Measurements from ENCODE around the gene FANCG.
A peak's percentile ranks its signal among the peaks of the same experiment; 100 is the strongest.

The FANCG gene

GRCh38 chr9:35108461-35108860 is 28.7 kb upstream of the FANCG start:
- no peak overlapping the region for H3K4me3 ChIP-seq

GRCh38 chr9:35107297-35108290 is 27.9 kb upstream of the FANCG start:
- no peak for DNase-seq (ENCODE audit: low spot score in 2 of 2)
- Histone ChIP-seq H3K27me3 (ENCODE audit: low read depth) (no peaks in the 10 kb centered on the region), H3K4me3 (no peak overlapping the region), H3K36me3 (replicated peaks) (no peaks in the 10 kb centered on the region; the same call in 1 of the 2 replicates), H3K9me3 (no peaks in the 10 kb centered on the region), H3K4me1 (peaks cover 9% of the 10 kb centered on the region)
- in situ Hi-C loops (cut with MboI; ENCODE audit: low sequenced_read_pairs), result loop anchor here (25.0 kb wide), 1 partner anchor 455 kb away; a partner anchor contains a TSS

More at GRCh38 chr9:35108461-35108860, 28.7 kb upstream of the FANCG start:
- no peak for DNase-seq (ENCODE audit: low spot score in 2 of 2)
- Histone ChIP-seq H3K9me3 (no peaks in the 10 kb centered on the region), H3K36me3 (replicated peaks) (no peaks in the 10 kb centered on the region; the same call in 1 of the 2 replicates), H3K4me1 (peaks cover 7% of the 10 kb centered on the region), H3K27me3 (ENCODE audit: low read depth) (no peaks in the 10 kb centered on the region)
- in situ Hi-C loops (cut with MboI; ENCODE audit: low sequenced_read_pairs), result loop anchor here (25.0 kb wide), 1 partner anchor 454 kb away; a partner anchor contains a TSS

GRCh38 chr9:35106343-35106730 is 26.6 kb upstream of the FANCG start:
- peaks cover 10% of the 10 kb centered on the region for H3K36me3 ChIP-seq (replicated peaks)
- DNase-seq (ENCODE audit: low spot score in 2 of 2), result no peak
- no peaks in the 10 kb centered on the region for H3K27me3 ChIP-seq (ENCODE audit: low read depth)
- H3K4me1 ChIP-seq, result peaks cover 13% of the 10 kb centered on the region
- no peak overlapping the region for H3K4me3 ChIP-seq
- in situ Hi-C loops (cut with MboI; ENCODE audit: low sequenced_read_pairs), result loop anchor here (25.0 kb wide), 1 partner anchor 456 kb away; a partner anchor contains a TSS
- no peaks in the 10 kb centered on the region for H3K9me3 ChIP-seq

GRCh38 chr9:35105571-35106342 is 26.0 kb upstream of the FANCG start:
- H3K4me3 ChIP-seq, result no peak overlapping the region
- in situ Hi-C loops (cut with MboI; ENCODE audit: low sequenced_read_pairs), result loop anchor here (25.0 kb wide), 1 partner anchor 457 kb away; a partner anchor contains a TSS
- peaks cover 16% of the 10 kb centered on the region for H3K36me3 ChIP-seq (replicated peaks)
- H3K4me1 ChIP-seq, result peaks cover 13% of the 10 kb centered on the region
- no peaks in the 10 kb centered on the region for H3K27me3 ChIP-seq (ENCODE audit: low read depth)
- no peaks in the 10 kb centered on the region for H3K9me3 ChIP-seq
- no peak for DNase-seq (ENCODE audit: low spot score in 2 of 2)

- no peaks in the 10 kb centered on the region for H3K27me3 ChIP-seq (ENCODE audit: low read depth)
- in situ Hi-C loops (cut with MboI; ENCODE audit: low sequenced_read_pairs), result loop anchor here (25.0 kb wide), 1 partner anchor 457 kb away; a partner anchor contains a TSS
- DNase-seq (ENCODE audit: low spot score in 2 of 2), result no peak
- H3K36me3 ChIP-seq (replicated peaks), result peaks cover 22% of the 10 kb centered on the region
- H3K9me3 ChIP-seq, result no peaks in the 10 kb centered on the region
- H3K4me1 ChIP-seq, result peaks cover 13% of the 10 kb centered on the region
- H3K4me3 ChIP-seq, result no peak overlapping the region
Measured at GRCh38 chr9:35105126-35105525, 25.4 kb upstream of the FANCG start.

GRCh38 chr9:35104586-35104985 is 24.8 kb upstream of the FANCG start:
- Histone ChIP-seq H3K36me3 (replicated peaks) (peaks cover 27% of the 10 kb centered on the region), H3K27me3 (ENCODE audit: low read depth) (no peaks in the 10 kb centered on the region), H3K4me3 (no peak overlapping the region), H3K4me1 (peaks cover 13% of the 10 kb centered on the region), H3K9me3 (no peaks in the 10 kb centered on the region)
- no peak for DNase-seq (ENCODE audit: low spot score in 2 of 2)
- in situ Hi-C loops (cut with MboI; ENCODE audit: low sequenced_read_pairs), result loop anchor here (25.0 kb wide), 1 partner anchor 458 kb away; a partner anchor contains a TSS

- in situ Hi-C loops (cut with MboI; ENCODE audit: low sequenced_read_pairs), result loop anchor here (25.0 kb wide), 1 partner anchor 459 kb away; a partner anchor contains a TSS
- Histone ChIP-seq H3K4me3 (peak overlapping the region; percentile 63), H3K9me3 (no peaks in the 10 kb centered on the region), H3K27me3 (ENCODE audit: low read depth) (no peaks in the 10 kb centered on the region), H3K4me1 (peaks cover 13% of the 10 kb centered on the region), H3K36me3 (replicated peaks) (peaks cover 32% of the 10 kb centered on the region)
- DNase-seq (ENCODE audit: low spot score in 2 of 2), result no peak
Measured at GRCh38 chr9:35103660-35104191, 24.0 kb upstream of the FANCG start.

GRCh38 chr9:35102769-35103659 is 23.3 kb upstream of the FANCG start, which contains the start of gene STOML2:
Gene STOML2, minus strand, starts transcription at chr9:35103131. Its CDS starts 37 bp downstream, at chr9:35103094.
- Histone ChIP-seq H3K36me3 (replicated peaks) (peaks cover 32% of the 10 kb centered on the region), H3K4me1 (peaks cover 13% of the 10 kb centered on the region), H3K4me3 (peak within 1 kb of the TSS; percentile 63), H3K9me3 (no peaks in the 10 kb centered on the region), H3K27me3 (ENCODE audit: low read depth) (no peaks in the 10 kb centered on the region)
- peak; percentile 96 for DNase-seq (ENCODE audit: low spot score in 2 of 2)
- in situ Hi-C loops (cut with MboI; ENCODE audit: low sequenced_read_pairs), result loop anchor here (25.0 kb wide), 1 partner anchor 459 kb away; a partner anchor contains a TSS

- Histone ChIP-seq H3K9me3 (no peaks in the 10 kb centered on the region), H3K4me1 (peaks cover 13% of the 10 kb centered on the region), H3K4me3 (peak overlapping the region; percentile 63), H3K36me3 (replicated peaks) (peaks cover 32% of the 10 kb centered on the region), H3K27me3 (ENCODE audit: low read depth) (no peaks in the 10 kb centered on the region)
- peak in 1 of 2 experiments; percentile 18 for DNase-seq (ENCODE audit: low spot score in 2 of 2)
- in situ Hi-C loops (cut with MboI; ENCODE audit: low sequenced_read_pairs), result loop anchor here (25.0 kb wide), 1 partner anchor 460 kb away; a partner anchor contains a TSS
Measured at GRCh38 chr9:35102465-35102768, 22.7 kb upstream of the FANCG start.

GRCh38 chr9:35097573-35097972 is 17.8 kb upstream of the FANCG start:
- peaks cover 13% of the 10 kb centered on the region for H3K4me1 ChIP-seq
- no peaks in the 10 kb centered on the region for H3K9me3 ChIP-seq
- H3K4me3 ChIP-seq, result no peak overlapping the region
- no peaks in the 10 kb centered on the region for H3K27me3 ChIP-seq (ENCODE audit: low read depth)
- peaks cover 54% of the 10 kb centered on the region for H3K36me3 ChIP-seq (replicated peaks)
- DNase-seq (ENCODE audit: low spot score in 2 of 2), result no peak
- in situ Hi-C loops (cut with MboI; ENCODE audit: low sequenced_read_pairs), result no loop called here

- Histone ChIP-seq H3K27me3 (ENCODE audit: low read depth) (no peaks in the 10 kb centered on the region), H3K4me1 (peaks cover 6% of the 10 kb centered on the region), H3K36me3 (replicated peaks) (peaks cover 53% of the 10 kb centered on the region), H3K4me3 (peak within 1 kb of the TSS; percentile 84), H3K9me3 (no peaks in the 10 kb centered on the region)
- peak; percentile 82 to 92 for DNase-seq (ENCODE audit: low spot score in 2 of 2)
- in situ Hi-C loops (cut with MboI; ENCODE audit: low sequenced_read_pairs), result no loop called here
Measured at GRCh38 chr9:35096035-35096849, 16.5 kb upstream of the FANCG start, which contains the start of gene PIGO. Gene PIGO, minus strand, starts transcription at chr9:35096591. Its CDS starts 1,026 bp downstream, at chr9:35095565.

- DNase-seq (ENCODE audit: low spot score in 2 of 2), result no peak
- Histone ChIP-seq H3K36me3 (replicated peaks) (peaks cover 63% of the 10 kb centered on the region), H3K4me3 (no peak overlapping the region), H3K27me3 (ENCODE audit: low read depth) (no peaks in the 10 kb centered on the region), H3K9me3 (no peaks in the 10 kb centered on the region), H3K4me1 (peaks cover 3% of the 10 kb centered on the region; the same call in 1 of the 2 replicates)
- in situ Hi-C loops (cut with MboI; ENCODE audit: low sequenced_read_pairs), result no loop called here
Measured at GRCh38 chr9:35091536-35091935, 11.8 kb upstream of the FANCG start.

Data from HAP-1 (cell line).